Omental fat pad (tissue), 4 donors: Measurements from ENCODE around the gene ZDHHC22. TPM values are rescaled to one million over a fixed set of nuclear protein-coding genes. Genes with fewer than 3 reads are reported as not detected.

Experiments
- ATAC-seq: fragments of 150-250 bp; one replicate; pipeline ENCODE4 v1.9.1; 2016; ENCODE audit warnings: mild to moderate bottlenecking, moderate library complexity; ENCODE audit not compliant: low FRiP score
- DNase-seq: peaks from one replicate; pipeline ENCODE4 v3.0.0-alpha.2; 2019; ENCODE audit warnings: low spot score
- CTCF ChIP-seq, 3 donors: fragments of 450-650 bp; IDR thresholded peaks; one replicate each; pipeline ENCODE4 v1.5.1; 2016 to 2017; ENCODE audit warnings: antibody characterized with exemption in 3 of 3, mild to moderate bottlenecking in 3 of 3, moderate library complexity in 2 of 3
- total RNA-seq, 4 donors: library from RNA; depleted of rRNA; stranded (reverse); fragments of >200 nt; gene quantifications; one replicate each; pipeline ENCODE4 v1.1.0, GENCODE V29; 2016

ZDHHC22 gene
- total RNA-seq, 4 donors from 2014 or later: not detected

- DNase-seq (no peak), ATAC-seq (no peak)
- no peak for TF ChIP-seq CTCF (IDR thresholded peaks at IDR 0.05)
Measured at GRCh38 chr14:77104393-77104792, 37.2 kb downstream of the ZDHHC22 start.

GRCh38 chr14:77103951-77104350 lies 37.6 kb downstream of the ZDHHC22 start:
- no peak for TF ChIP-seq CTCF (IDR thresholded peaks at IDR 0.05)
- no peak for DNase-seq
- ATAC-seq: no peak

DNA sequence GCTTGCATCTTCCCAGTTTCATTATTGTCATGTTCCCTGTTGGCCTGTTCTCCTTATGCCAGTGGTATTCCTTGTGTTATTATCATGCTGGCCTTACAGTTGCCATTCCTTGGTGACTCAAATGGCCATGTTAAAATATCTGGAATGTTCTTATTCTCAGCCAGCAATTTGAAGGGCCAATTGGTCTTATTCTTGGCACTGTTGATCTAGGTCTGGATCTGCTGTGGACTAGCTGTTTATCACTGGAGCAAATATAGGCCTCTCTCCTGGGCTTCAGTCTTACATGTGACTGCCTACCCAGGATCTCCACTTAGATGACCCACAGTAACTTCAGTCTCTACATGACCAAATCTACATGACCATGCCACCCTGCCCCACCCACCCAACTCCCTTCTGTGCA lies 38.1 kb downstream of the ZDHHC22 start:
- DNase-seq (no peak), ATAC-seq (no peak)
- TF ChIP-seq CTCF (IDR thresholded peaks at IDR 0.05): no peak

- DNase-seq (no peak), ATAC-seq (no peak)
- no peak for TF ChIP-seq CTCF (IDR thresholded peaks at IDR 0.05)
Measured at GRCh38 chr14:77102154-77102553, 39.4 kb downstream of the ZDHHC22 start.

DNA sequence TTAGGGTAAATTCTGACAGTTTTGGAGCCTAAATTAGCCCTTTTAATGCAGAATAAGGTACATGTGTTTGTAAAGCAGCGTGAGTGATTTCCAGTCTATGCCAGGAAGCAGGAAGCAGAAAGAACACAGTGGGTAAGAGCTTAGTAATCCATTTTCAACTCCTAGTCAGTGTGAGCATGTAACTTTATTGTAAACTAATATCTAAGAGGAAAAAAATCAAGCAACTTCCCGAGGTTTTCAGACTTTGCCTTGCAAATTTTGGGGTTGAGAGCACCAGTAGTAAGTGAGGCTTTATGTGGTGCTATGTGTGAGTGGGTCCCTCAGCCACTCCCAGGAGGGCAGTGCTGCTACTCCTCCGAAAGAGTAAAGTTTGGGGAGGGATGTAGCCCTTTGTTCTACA lies 40.6 kb downstream of the ZDHHC22 start:
- ATAC-seq (no peak), DNase-seq (no peak)
- no peak for TF ChIP-seq CTCF (IDR thresholded peaks at IDR 0.05)

DNA sequence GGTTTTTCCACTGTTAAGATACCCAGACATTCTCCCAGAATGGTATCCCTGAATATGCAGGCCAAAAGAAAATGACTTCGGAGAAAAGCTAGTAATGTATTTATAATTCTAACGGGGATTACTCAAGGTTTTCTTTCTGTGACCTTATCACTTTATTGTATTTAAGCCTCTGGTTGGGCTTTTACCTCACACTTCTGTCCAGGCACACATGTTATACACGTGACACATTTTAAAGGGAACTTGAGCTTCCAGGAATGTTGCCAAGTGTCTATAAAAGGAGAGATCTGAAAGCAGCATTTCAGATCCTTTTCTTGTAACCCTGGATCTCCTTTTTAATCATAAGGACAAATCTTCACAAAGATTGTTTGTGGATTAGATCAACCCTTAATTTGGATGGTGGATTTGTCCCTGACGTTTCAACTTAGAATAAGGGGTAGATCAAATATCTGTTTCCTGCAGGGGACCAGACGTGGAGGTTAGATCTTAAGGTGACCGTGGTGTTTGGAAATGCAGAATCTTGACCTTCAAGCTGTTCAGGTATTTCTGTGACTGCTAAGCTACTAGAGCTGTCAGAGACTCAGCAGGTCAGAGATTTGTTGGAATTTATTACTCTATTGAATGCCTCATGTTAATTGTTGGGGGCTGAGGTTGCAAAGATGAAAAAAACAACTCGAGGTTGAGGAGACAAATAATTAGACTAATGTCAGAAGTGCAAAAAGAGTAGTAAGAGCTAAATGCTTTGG lies 42.0 kb downstream of the ZDHHC22 start:
- no peak for TF ChIP-seq CTCF (IDR thresholded peaks at IDR 0.05)
- ATAC-seq (no peak), DNase-seq (no peak)
